Spleen (tissue), 11 donors: ENCODE measurements around the gene DTD2. TPM values are rescaled to one million over a fixed set of nuclear protein-coding genes. Genes with fewer than 3 reads are reported as not detected.

Source experiments
- DNase-seq: peaks from one replicate; pipeline ENCODE4 v3.0.0-alpha.2; 2020
- H3K27ac ChIP-seq, 8 donors: fragments of 200-600 bp; sonication (generic) in 7 of 8; 1 replicate in 4 of 8; 2 replicates in 4 of 8; pipeline versions ENCODE4 v1.5.0 to v1.8.0; 2016 to 2021; ENCODE audit warnings: inconsistent platforms in 4 of 8, mild to moderate bottlenecking in 4 of 8, moderate library complexity in 1 of 8
- H3K27me3 ChIP-seq, 7 donors: fragments of 200-600 bp; sonication (generic) in 6 of 7; replicated peaks in 1 of 7; 1 replicate in 4 of 7; 2 replicates in 3 of 7; pipeline versions ENCODE4 v1.5.0 to v1.8.0; 2016 to 2021; ENCODE audit warnings: inconsistent platforms in 3 of 7, mild to moderate bottlenecking in 1 of 7
- H3K36me3 ChIP-seq, 6 donors: fragments of 200-600 bp; sonication (generic) in 5 of 6; 1 replicate in 4 of 6; 2 replicates in 2 of 6; pipeline versions ENCODE4 v1.5.0 to v1.8.0; 2016 to 2021; ENCODE audit warnings: inconsistent platforms in 2 of 6
- H3K4me1 ChIP-seq, 6 donors: fragments of 200-600 bp; sonication (generic) in 5 of 6; 1 replicate in 3 of 6; 2 replicates in 3 of 6; pipeline versions ENCODE4 v1.5.0 to v1.8.0; 2016 to 2021; ENCODE audit warnings: inconsistent platforms in 3 of 6
- H3K4me3 ChIP-seq, 8 donors: fragments of 200-600 bp; sonication (generic) in 7 of 8; 1 replicate in 4 of 8; 2 replicates in 4 of 8; pipeline versions ENCODE4 v1.5.0 to v1.8.0; 2016 to 2021; ENCODE audit warnings: inconsistent platforms in 4 of 8, mild to moderate bottlenecking in 4 of 8, moderate library complexity in 2 of 8
- H3K9me3 ChIP-seq, 8 donors: fragments of 200-600 bp; sonication (generic) in 7 of 8; 1 replicate in 4 of 8; 2 replicates in 4 of 8; pipeline versions ENCODE4 v1.5.0 to v1.8.0; 2016 to 2021; ENCODE audit warnings: inconsistent platforms in 4 of 8
- POLR2A ChIP-seq, 3 donors: fragments of 450-650 bp; IDR thresholded peaks; one replicate each; pipeline ENCODE4 v1.5.1; 2017; ENCODE audit warnings: antibody characterized with exemption in 3 of 3, mild to moderate bottlenecking in 1 of 3
- POLR2AphosphoS5 ChIP-seq, 3 donors: sonication (generic); formaldehyde crosslinking; IDR thresholded peaks; one replicate each; pipeline ENCODE4 v1.5.1; 2017; ENCODE audit warnings: antibody characterized with exemption in 3 of 3
- WGBS, 5 donors: extraction: QIAGEN DNeasy Blood & Tissue Kit in 3 of 5; methylation state at CpG; one replicate each; pipeline versions ENCODE4 v1.1.5 to v1.1.7; 2013 to 2018; 5-methylcytosine and 5-hydroxymethylcytosine counted together
- intact Hi-C: fragments of 100-400 bp; cut with DNase I; formaldehyde crosslinking; loops from one replicate; pipeline ENCODE4 v1.15.0; 2023; ENCODE audit warnings: low total_unique reads
- polyA plus RNA-seq, 3 donors: library from polyadenylated mRNA; stranded (reverse); fragments of 200-250 nt; gene quantifications; one replicate each; pipeline ENCODE4 v1.2.1, GENCODE V29; 2013
- total RNA-seq, 7 donors: library from RNA; depleted of rRNA in 3 of 7; stranded (reverse); fragments of >200 nt in 3 of 7; fragmentation: NEBNext Ultra II Directional in 4 of 7; extraction: Animal tissue kit (Norgen Biotek cat#: 25700) in 4 of 7; gene quantifications; one replicate each; pipeline versions ENCODE4 v1.1.0 to v1.2.1, GENCODE V29; 2016 to 2021
- TF ChIP-seq, protein P1 (sequence below), 11 experiments: fragments of 200-600 bp in 7 of 11; fragments of 450-650 bp in 4 of 11; sonication (generic) in 4 of 11; IDR thresholded peaks in 8 of 11; conservative IDR thresholded peaks in 3 of 11; 1 replicate in 7 of 11; 2 replicates in 4 of 11; pipeline versions ENCODE4 v1.4.0 to v1.8.0; 2016 to 2021; ENCODE audit warnings: antibody characterized with exemption in 11 of 11, inconsistent platforms in 4 of 11, mild to moderate bottlenecking in 1 of 11
- donor health status: healthy with polysubstance abuse.
- donor health status: DM: no; HTN: no; CAD: no; lungs with moderate emphysema.
- donor health status: DM: no; HTN: no; CAD: no.
- donor health status: Bipolar disorder and iron deficiency.
- donor health status: healthy.
- donor health status: DM: no; HTN: no; CAD: no.
- donor health status: DM: yes; HTN: yes; CAD: no.

The DTD2 gene
- total and polyA plus RNA-seq, 10 donors, result 5.6 to 27.7 (median 15.9) TPM

- H3K4me3 ChIP-seq, result no peak overlapping the region
- 8 to 17% (median 11%) methylated on average over 1 of the region's 1 CpG for WGBS, 5 donors
- intact Hi-C loops, result no loop called here
- H3K27me3 ChIP-seq, result no peaks in the 10 kb centered on the region
- no peak for DNase-seq
- H3K27ac ChIP-seq, result no peak overlapping the region
- peaks cover 6 to 82% (median 50%) of the 10 kb centered on the region in 6 donors for H3K4me1 ChIP-seq
- H3K36me3 ChIP-seq, result no peaks in the 10 kb centered on the region
- TF ChIP-seq POLR2A (IDR thresholded peaks at IDR 0.05), result no peak
- TF ChIP-seq, protein P1, sequence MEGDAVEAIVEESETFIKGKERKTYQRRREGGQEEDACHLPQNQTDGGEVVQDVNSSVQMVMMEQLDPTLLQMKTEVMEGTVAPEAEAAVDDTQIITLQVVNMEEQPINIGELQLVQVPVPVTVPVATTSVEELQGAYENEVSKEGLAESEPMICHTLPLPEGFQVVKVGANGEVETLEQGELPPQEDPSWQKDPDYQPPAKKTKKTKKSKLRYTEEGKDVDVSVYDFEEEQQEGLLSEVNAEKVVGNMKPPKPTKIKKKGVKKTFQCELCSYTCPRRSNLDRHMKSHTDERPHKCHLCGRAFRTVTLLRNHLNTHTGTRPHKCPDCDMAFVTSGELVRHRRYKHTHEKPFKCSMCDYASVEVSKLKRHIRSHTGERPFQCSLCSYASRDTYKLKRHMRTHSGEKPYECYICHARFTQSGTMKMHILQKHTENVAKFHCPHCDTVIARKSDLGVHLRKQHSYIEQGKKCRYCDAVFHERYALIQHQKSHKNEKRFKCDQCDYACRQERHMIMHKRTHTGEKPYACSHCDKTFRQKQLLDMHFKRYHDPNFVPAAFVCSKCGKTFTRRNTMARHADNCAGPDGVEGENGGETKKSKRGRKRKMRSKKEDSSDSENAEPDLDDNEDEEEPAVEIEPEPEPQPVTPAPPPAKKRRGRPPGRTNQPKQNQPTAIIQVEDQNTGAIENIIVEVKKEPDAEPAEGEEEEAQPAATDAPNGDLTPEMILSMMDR (IDR thresholded peaks at IDR 0.05 in 8 of 11, conservative IDR thresholded peaks at IDR 0.05 in 3 of 11), result no peak
- TF ChIP-seq POLR2AphosphoS5 (IDR thresholded peaks at IDR 0.05), result no peak
- no peaks in the 10 kb centered on the region for H3K9me3 ChIP-seq
These were observed 43.0 kb downstream of the DTD2 start for GRCh38 chr14:31414190-31414833.

GRCh38 chr14:31411218-31411727 is 46.0 kb downstream of the DTD2 start:
- Histone ChIP-seq H3K36me3 (no peaks in the 10 kb centered on the region), H3K27me3 (no peaks in the 10 kb centered on the region), H3K4me1 (peaks cover 6 to 57% (median 33%) of the 10 kb centered on the region in 6 donors), H3K4me3 (no peak overlapping the region), H3K27ac (peak overlapping the region in 3 of 8 donors; percentile 31 to 84 (median 66)), H3K9me3 (no peaks in the 10 kb centered on the region)
- DNase-seq, result no peak
- TF ChIP-seq POLR2A (IDR thresholded peaks at IDR 0.05) (no peak), POLR2AphosphoS5 (IDR thresholded peaks at IDR 0.05) (no peak)
- TF ChIP-seq, protein P1 (IDR thresholded peaks at IDR 0.05 in 8 of 11, conservative IDR thresholded peaks at IDR 0.05 in 3 of 11), result no peak
- 29 to 46% (median 33%) methylated on average over 2 of the region's 2 CpGs for WGBS, 5 donors
- intact Hi-C loops, result no loop called here

- 33 to 51% (median 45%) methylated on average over 3 of the region's 3 CpGs for WGBS, 5 donors
- H3K4me3 ChIP-seq, result peak overlapping the region in 1 of 8 donors; percentile 37
- no peaks in the 10 kb centered on the region for H3K36me3 ChIP-seq
- no peaks in the 10 kb centered on the region for H3K27me3 ChIP-seq
- H3K27ac ChIP-seq, result peak overlapping the region; percentile 0 to 84 (median 64)
- no peak for DNase-seq
- intact Hi-C loops, result no loop called here
- TF ChIP-seq POLR2AphosphoS5 (IDR thresholded peaks at IDR 0.05), result no peak
- TF ChIP-seq, protein P1 (IDR thresholded peaks at IDR 0.05 in 8 of 11, conservative IDR thresholded peaks at IDR 0.05 in 3 of 11), result no peak
- no peak for TF ChIP-seq POLR2A (IDR thresholded peaks at IDR 0.05)
- H3K9me3 ChIP-seq, result no peaks in the 10 kb centered on the region
- H3K4me1 ChIP-seq, result peaks cover 6 to 62% (median 36%) of the 10 kb centered on the region in 6 donors
These were observed 47.2 kb downstream of the DTD2 start for GRCh38 chr14:31410048-31410650.

- TF ChIP-seq, protein P1 (IDR thresholded peaks at IDR 0.05 in 8 of 11, conservative IDR thresholded peaks at IDR 0.05 in 3 of 11), result no peak
- TF ChIP-seq POLR2AphosphoS5 (IDR thresholded peaks at IDR 0.05), result no peak
- no peak for TF ChIP-seq POLR2A (IDR thresholded peaks at IDR 0.05)
- Histone ChIP-seq H3K4me1 (peaks cover 6 to 52% (median 27%) of the 10 kb centered on the region in 6 donors), H3K36me3 (peaks cover 0 to 7% (median 0%) of the 10 kb centered on the region in 6 donors), H3K27me3 (no peaks in the 10 kb centered on the region), H3K9me3 (no peaks in the 10 kb centered on the region), H3K4me3 (no peak overlapping the region), H3K27ac (no peak overlapping the region)
- intact Hi-C loops, result no loop called here
- DNase-seq, result no peak
- WGBS, 5 donors, result 50 to 100% (median 98%) methylated on average over 1 of the region's 1 CpG
These were observed 48.9 kb downstream of the DTD2 start for GRCh38 chr14:31408421-31408820.
